GM12873 (cell line): ENCODE data around the gene API5.

Experiments
- TF ChIP-seq, protein P1 (sequence below): IDR thresholded peaks from 2 replicates; pipeline ENCODE4 v1.5.1; 2012; ENCODE audit warnings: low read depth, mild to moderate bottlenecking, moderate library complexity, low read length, control low read depth; ENCODE audit not compliant: insufficient read depth; ENCODE audit errors: missing control alignments

Gene API5

DNA sequence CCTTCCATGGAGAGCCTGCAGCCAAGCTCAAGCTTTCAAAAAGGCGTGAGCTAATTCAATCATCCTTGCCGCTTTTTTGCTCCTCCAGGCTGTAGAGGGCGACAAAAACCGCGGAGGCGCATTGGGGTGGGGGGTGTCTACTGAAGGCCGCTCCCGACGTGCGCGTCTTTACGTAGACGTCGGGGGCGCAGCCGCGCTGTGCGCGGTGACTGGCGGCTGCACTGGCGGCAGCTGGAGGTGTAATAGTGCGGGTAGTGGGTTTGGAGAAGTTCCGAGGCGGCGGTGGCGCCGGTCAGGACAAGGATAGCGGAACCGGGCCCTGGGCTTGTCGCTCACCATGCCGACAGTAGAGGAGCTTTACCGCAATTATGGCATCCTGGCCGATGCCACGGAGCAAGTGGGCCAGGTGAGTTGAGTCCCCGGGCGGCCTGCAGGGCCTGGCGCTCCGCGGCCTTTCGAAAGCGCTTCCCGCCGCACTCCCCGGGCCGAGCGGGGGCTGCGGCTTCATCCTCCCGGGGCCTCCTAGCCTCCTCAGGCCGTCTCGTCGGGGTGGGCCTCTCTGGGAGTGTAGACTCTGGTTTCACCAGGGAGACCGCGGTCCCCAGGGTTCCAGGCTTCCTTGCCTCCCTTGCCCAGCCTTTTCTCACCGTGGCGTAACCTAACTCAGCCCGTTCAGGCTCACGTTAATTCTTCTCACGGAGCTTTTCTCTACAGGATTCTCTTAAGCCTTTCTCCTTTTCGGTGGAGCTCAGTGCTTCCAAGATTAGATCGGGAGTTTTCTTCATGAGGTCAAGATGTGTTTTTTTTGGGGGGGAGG is at the start of gene API5:
TSS of gene API5 (plus strand) at position 206 of the 817 bp plus-strand sequence. CDS start at position 338, 132 bp downstream.
- TF ChIP-seq, protein P1, sequence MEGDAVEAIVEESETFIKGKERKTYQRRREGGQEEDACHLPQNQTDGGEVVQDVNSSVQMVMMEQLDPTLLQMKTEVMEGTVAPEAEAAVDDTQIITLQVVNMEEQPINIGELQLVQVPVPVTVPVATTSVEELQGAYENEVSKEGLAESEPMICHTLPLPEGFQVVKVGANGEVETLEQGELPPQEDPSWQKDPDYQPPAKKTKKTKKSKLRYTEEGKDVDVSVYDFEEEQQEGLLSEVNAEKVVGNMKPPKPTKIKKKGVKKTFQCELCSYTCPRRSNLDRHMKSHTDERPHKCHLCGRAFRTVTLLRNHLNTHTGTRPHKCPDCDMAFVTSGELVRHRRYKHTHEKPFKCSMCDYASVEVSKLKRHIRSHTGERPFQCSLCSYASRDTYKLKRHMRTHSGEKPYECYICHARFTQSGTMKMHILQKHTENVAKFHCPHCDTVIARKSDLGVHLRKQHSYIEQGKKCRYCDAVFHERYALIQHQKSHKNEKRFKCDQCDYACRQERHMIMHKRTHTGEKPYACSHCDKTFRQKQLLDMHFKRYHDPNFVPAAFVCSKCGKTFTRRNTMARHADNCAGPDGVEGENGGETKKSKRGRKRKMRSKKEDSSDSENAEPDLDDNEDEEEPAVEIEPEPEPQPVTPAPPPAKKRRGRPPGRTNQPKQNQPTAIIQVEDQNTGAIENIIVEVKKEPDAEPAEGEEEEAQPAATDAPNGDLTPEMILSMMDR = peak; percentile 79

DNA sequence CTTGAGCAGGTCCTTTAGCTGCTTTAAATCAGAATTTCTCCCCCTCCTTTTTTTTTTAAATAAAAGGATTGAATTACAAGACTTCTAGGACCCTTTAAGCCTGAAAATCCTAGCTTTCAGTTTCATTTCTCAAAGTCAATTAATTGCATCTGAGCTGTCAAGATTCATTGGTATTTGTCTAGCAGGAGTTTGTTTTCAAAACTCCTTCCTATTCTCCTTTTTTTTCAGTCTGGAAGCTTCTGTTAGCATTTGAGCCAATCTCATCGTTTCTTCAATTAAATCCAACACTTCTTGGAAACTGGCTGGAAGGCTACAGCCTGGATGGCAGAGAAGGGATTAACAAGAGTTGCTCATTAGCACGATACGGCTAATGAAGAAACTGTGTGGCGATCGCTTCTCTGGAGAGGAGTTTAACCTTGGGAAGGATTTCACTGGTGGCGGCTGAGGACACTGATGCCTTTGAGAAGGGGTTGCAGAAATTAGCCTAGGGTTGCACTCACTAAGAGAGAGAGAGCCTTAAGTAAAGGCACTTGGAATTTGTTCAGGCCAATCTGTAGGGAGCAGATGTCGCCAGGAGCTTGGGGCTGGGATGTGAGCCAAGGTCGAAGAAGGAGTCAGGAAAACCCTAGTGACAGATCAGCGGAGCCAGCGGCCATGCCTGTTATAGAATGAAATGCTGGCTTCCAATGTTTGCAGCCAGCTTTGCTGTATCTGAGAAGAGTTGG is 43.8 kb upstream of the API5 start:
- TF ChIP-seq, protein P1 = no peak

DNA sequence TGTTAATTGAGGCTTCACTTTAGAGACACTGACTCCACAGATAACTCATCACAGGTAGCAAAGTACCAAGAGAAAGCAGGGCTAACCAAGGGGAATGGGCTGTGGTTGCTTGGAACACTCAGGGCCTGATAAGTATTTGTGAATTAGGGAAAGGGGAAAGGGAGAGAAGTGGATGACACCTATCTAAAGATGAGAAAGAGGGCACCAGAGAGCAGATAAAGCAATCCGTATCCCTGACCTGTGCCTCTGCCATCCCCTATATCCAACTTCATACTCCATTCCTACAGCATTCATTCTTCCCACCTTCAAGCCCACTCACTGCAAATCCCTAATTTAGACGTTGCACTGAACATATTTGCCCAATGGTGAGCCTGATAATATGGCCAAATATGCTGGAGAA is 43.0 kb upstream of the API5 start:
- TF ChIP-seq, protein P1 = no peak

DNA sequence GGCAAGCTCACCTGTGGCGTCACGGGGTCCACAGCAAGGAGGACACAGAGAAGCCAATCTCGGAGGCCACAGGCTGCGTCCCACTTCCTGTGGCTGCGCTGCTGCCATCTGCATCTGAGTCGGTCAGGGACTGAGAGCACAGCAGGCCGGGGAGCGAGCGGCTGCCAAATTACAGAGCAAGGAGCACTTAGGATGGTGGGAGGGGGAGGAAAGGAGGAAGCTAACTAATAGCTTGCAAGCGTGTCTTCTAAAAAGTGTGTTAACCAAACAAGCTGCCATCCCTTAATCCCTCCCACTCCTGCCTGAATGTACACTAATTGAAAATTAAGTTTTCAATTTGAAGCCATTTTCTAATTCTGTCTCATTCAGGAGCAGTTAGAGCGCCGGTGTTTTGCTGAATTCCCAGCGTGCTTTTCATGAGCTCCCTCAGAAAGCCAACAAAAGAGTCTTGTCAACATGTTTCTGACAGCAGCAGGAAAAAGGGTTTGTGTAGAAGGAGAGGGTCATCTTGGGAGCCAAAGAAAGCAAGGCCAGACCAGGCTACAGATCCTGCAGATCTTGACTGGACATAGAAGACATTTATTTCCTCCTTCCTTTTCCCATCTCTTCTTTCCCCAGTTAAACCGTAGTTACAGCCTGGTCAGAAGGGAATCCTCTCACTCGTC is 42.4 kb upstream of the API5 start:
- TF ChIP-seq, protein P1 = no peak

DNA sequence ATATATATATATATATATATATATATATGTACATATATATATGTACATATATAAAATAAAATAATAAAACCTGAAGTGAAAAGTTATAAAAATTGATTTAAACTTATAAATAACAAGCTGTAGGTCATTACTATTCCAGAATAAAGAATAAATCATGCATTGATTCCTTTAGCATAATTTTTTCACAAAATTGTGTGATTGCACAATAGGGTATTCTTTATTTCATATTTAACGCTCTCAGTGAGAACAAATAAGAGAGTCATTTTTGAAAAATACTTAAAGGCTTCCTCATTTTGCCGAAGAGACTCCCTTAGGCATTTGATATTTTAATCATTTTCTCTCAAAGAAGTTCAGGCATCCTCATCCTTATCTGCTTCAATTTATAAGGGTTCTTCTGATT is 41.3 kb upstream of the API5 start:
- TF ChIP-seq, protein P1 = no peak

DNA sequence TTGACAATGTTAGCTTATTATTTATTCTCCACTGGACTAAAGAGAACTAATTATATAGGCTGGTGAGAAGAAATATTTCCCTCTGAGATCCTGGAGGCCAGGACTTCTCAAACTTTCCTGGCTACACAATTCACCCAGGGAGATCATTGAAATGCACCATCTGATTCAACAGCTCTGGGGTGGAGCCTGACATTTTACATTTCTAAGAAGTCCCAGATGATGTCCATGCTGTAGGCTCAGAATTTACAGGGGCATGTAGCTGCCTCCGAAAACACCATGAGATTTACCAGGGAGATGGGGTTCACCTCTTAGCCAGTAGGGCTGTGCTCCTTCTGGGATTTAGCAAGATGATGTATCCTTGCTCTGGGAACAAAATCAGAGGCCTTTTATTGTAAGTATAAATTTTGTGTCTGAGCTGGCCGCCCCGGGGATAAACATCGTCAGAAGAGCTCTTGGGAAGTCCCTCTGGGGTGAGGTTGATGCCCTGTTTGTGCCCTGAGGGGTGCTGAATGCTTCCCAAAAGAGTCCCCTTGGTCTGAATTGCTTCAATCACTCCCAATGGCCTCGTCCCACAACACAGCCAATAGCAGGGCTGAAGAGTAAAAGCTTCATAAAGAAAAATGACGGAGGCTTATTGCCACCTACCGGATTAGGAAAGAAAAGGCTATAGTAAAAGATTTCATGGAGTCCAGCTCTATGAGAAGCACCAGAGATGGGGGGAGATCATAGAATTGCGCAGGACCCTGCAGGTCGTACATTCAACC is 33.4 kb upstream of the API5 start:
- TF ChIP-seq, protein P1 = peak; percentile 29
